ENCODE measurements around the gene GFM2.

DNA sequence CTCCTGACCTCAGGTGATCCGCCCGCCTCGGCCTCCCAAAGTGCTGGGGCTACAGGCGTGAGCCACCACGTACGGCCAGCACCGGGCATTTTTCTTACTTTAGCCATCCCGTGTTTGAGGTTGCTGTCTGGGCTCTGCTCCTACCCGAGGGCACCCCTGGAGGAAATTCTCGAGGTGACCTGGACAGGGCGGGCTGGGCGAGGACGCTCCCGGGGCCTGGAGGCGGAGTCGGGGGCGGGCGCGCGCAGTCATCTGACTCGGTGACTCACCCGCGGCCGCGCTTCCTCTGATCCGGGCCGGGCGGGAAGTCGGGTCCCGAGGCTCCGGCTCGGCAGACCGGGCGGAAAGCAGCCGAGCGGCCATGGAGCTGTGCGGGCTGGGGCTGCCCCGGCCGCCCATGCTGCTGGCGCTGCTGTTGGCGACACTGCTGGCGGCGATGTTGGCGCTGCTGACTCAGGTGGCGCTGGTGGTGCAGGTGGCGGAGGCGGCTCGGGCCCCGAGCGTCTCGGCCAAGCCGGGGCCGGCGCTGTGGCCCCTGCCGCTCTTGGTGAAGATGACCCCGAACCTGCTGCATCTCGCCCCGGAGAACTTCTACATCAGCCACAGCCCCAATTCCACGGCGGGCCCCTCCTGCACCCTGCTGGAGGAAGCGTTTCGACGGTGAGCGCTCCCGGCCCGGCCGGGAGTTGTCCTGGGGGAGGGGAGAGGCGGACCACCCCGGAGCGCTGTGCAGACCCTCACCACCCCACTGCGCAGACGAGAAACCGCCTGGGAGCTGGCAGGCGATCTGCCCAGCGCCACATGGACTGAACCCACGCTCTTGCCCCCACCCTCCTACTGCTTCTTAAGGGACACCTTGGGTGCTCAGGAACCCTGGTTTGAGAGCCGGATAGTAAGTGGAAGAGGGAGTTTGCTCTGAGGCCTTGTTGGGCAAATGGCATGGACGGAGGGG, 81.7 kb downstream of the GFM2 start, which contains the start of gene HEXB:
- TF ChIP-seq, protein P1, sequence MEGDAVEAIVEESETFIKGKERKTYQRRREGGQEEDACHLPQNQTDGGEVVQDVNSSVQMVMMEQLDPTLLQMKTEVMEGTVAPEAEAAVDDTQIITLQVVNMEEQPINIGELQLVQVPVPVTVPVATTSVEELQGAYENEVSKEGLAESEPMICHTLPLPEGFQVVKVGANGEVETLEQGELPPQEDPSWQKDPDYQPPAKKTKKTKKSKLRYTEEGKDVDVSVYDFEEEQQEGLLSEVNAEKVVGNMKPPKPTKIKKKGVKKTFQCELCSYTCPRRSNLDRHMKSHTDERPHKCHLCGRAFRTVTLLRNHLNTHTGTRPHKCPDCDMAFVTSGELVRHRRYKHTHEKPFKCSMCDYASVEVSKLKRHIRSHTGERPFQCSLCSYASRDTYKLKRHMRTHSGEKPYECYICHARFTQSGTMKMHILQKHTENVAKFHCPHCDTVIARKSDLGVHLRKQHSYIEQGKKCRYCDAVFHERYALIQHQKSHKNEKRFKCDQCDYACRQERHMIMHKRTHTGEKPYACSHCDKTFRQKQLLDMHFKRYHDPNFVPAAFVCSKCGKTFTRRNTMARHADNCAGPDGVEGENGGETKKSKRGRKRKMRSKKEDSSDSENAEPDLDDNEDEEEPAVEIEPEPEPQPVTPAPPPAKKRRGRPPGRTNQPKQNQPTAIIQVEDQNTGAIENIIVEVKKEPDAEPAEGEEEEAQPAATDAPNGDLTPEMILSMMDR (IDR thresholded peaks at IDR 0.05) = no peak; the same call in 1 of the 2 replicates
- peak; percentile 68 for TF ChIP-seq POLR2AphosphoS5 (IDR thresholded peaks at IDR 0.05; ENCODE audit: low read depth, low read length)

Measured in Panc1 (cell line).